Thymus (tissue), 11 donors: ENCODE data around the gene KLF13. TPM values are rescaled to one million over a fixed set of nuclear protein-coding genes. Genes with fewer than 3 reads are reported as not detected.

ENCODE experiments used
- DNase-seq, 9 donors: peaks; one replicate each; pipeline ENCODE4 v3.0.0-alpha.2; 2013; ENCODE audit warnings: low spot score in 9 of 9, low read depth in 6 of 9, missing footprints in 1 of 9
- H3K27ac ChIP-seq, 2 donors: one replicate each; pipeline ENCODE4 v1.5.1; 2013; ENCODE audit warnings: control low read depth in 1 of 2, low read depth in 1 of 2, low read length in 1 of 2, mild to moderate bottlenecking in 1 of 2, moderate library complexity in 1 of 2
- H3K27me3 ChIP-seq, 2 donors: one replicate each; pipeline ENCODE4 v1.5.1; 2013; ENCODE audit warnings: low read length in 1 of 2; ENCODE audit not compliant: control insufficient read depth in 2 of 2, insufficient read depth in 1 of 2
- H3K36me3 ChIP-seq, 2 donors: one replicate each; pipeline ENCODE4 v1.5.1; 2013; ENCODE audit warnings: low read length in 1 of 2, mild to moderate bottlenecking in 1 of 2, moderate library complexity in 1 of 2; ENCODE audit not compliant: control insufficient read depth in 2 of 2, insufficient read depth in 2 of 2
- H3K4me1 ChIP-seq, 2 donors: one replicate each; pipeline ENCODE4 v1.5.1; 2013; ENCODE audit warnings: low read length in 2 of 2; ENCODE audit not compliant: control insufficient read depth in 2 of 2, insufficient read depth in 2 of 2
- H3K4me3 ChIP-seq, 2 donors: one replicate each; pipeline ENCODE4 v1.5.1; 2013; ENCODE audit warnings: low read length in 2 of 2, control low read depth in 1 of 2, mild to moderate bottlenecking in 1 of 2
- H3K9me3 ChIP-seq, 2 donors: one replicate each; pipeline ENCODE4 v1.5.1; 2013; ENCODE audit warnings: low read length in 1 of 2, mild to moderate bottlenecking in 1 of 2; ENCODE audit not compliant: control insufficient read depth in 2 of 2, insufficient read depth in 1 of 2
- WGBS: extraction: QIAGEN DNeasy Blood & Tissue Kit; methylation state at CpG from one replicate; pipeline ENCODE4 v1.1.7; 2013; 5-methylcytosine and 5-hydroxymethylcytosine counted together
- polyA plus RNA-seq: library from polyadenylated mRNA; stranded (reverse); fragments of 200-250 nt; gene quantifications from one replicate; pipeline ENCODE4 v1.2.3, GENCODE V29; 2013
- total RNA-seq: library from RNA; stranded (reverse); fragments of 120-200 nt; gene quantifications from one replicate; pipeline ENCODE4 v1.2.4, GENCODE V29; 2013
- donor health status: healthy.

KLF13 gene
- total and polyA plus RNA-seq, 2 donors = 107 to 158 TPM

GRCh38 chr15:31338879-31339557 lies 12.4 kb downstream of the KLF13 start:
- no peak for DNase-seq
- peak overlapping the region in 1 of 2 donors; percentile 8 for H3K4me3 ChIP-seq

GRCh38 chr15:31339558-31339895 lies 12.9 kb downstream of the KLF13 start:
- WGBS = 83% methylated on average over 10 of the region's 10 CpGs
- H3K27me3 ChIP-seq = no peaks in the 10 kb centered on the region
- H3K4me1 ChIP-seq = peaks cover 94 to 100% of the 10 kb centered on the region in 2 donors
- no peak for DNase-seq
- H3K4me3 ChIP-seq = no peak overlapping the region
- peaks cover 47 to 85% of the 10 kb centered on the region in 2 donors for H3K36me3 ChIP-seq
- H3K9me3 ChIP-seq = no peaks in the 10 kb centered on the region
- H3K27ac ChIP-seq = peak overlapping the region; percentile 76 to 86

More at GRCh38 chr15:31338879-31339557, 12.4 kb downstream of the KLF13 start:
- H3K4me1 ChIP-seq = peaks cover 92 to 99% of the 10 kb centered on the region in 2 donors
- H3K9me3 ChIP-seq = no peaks in the 10 kb centered on the region
- peak overlapping the region; percentile 83 to 86 for H3K27ac ChIP-seq
- no peaks in the 10 kb centered on the region for H3K27me3 ChIP-seq
- WGBS = 73% methylated on average over 9 of the region's 9 CpGs
- peaks cover 47 to 85% of the 10 kb centered on the region in 2 donors for H3K36me3 ChIP-seq

- no peaks in the 10 kb centered on the region for H3K27me3 ChIP-seq
- peaks cover 94 to 100% of the 10 kb centered on the region in 2 donors for H3K4me1 ChIP-seq
- no peaks in the 10 kb centered on the region for H3K9me3 ChIP-seq
- 86% methylated on average over 5 of the region's 5 CpGs for WGBS
- DNase-seq = no peak
- peaks cover 46 to 81% of the 10 kb centered on the region in 2 donors for H3K36me3 ChIP-seq
- H3K27ac ChIP-seq = peak overlapping the region; percentile 76 to 86
- H3K4me3 ChIP-seq = no peak overlapping the region
Observed at GRCh38 chr15:31340047-31340446, 13.4 kb downstream of the KLF13 start.

GRCh38 chr15:31340592-31340991 lies 14.0 kb downstream of the KLF13 start:
- peak in 2 of 9 donors; percentile 66 to 76 for DNase-seq
- no peaks in the 10 kb centered on the region for H3K9me3 ChIP-seq
- peaks cover 50 to 81% of the 10 kb centered on the region in 2 donors for H3K36me3 ChIP-seq
- H3K4me1 ChIP-seq = peaks cover 96 to 100% of the 10 kb centered on the region in 2 donors
- no peak overlapping the region for H3K4me3 ChIP-seq
- 48% methylated on average over 7 of the region's 7 CpGs for WGBS
- H3K27ac ChIP-seq = peak overlapping the region; percentile 76 to 86
- H3K27me3 ChIP-seq = no peaks in the 10 kb centered on the region

- Histone ChIP-seq H3K9me3 (no peaks in the 10 kb centered on the region), H3K36me3 (peaks cover 50 to 80% of the 10 kb centered on the region in 2 donors), H3K27ac (peak overlapping the region; percentile 72 to 86), H3K4me1 (peaks cover 96 to 100% of the 10 kb centered on the region in 2 donors), H3K27me3 (no peaks in the 10 kb centered on the region), H3K4me3 (no peak overlapping the region)
- WGBS = 91% methylated on average over 4 of the region's 4 CpGs
- no peak for DNase-seq
Observed at GRCh38 chr15:31341071-31341470, 14.4 kb downstream of the KLF13 start.

GRCh38 chr15:31341496-31342195 lies 15.0 kb downstream of the KLF13 start:
- Histone ChIP-seq H3K9me3 (no peaks in the 10 kb centered on the region), H3K4me1 (peaks cover 96 to 100% of the 10 kb centered on the region in 2 donors), H3K27me3 (no peaks in the 10 kb centered on the region), H3K4me3 (no peak overlapping the region), H3K36me3 (peaks cover 50 to 77% of the 10 kb centered on the region in 2 donors), H3K27ac (peak overlapping the region; percentile 1 to 86)
- 82% methylated on average over 4 of the region's 4 CpGs for WGBS
- DNase-seq = no peak

GRCh38 chr15:31342381-31342780 lies 15.7 kb downstream of the KLF13 start:
- 94% methylated on average over 11 of the region's 11 CpGs for WGBS
- peaks cover 95 to 100% of the 10 kb centered on the region in 2 donors for H3K4me1 ChIP-seq
- peak overlapping the region in 1 of 2 donors; percentile 5 for H3K4me3 ChIP-seq
- no peaks in the 10 kb centered on the region for H3K27me3 ChIP-seq
- no peak for DNase-seq
- peak overlapping the region; percentile 33 to 86 for H3K27ac ChIP-seq
- no peaks in the 10 kb centered on the region for H3K9me3 ChIP-seq
- H3K36me3 ChIP-seq = peaks cover 52 to 77% of the 10 kb centered on the region in 2 donors

GRCh38 chr15:31342781-31343626 lies 16.4 kb downstream of the KLF13 start:
- 71% methylated on average over 22 of the region's 22 CpGs for WGBS
- DNase-seq = no peak

More at GRCh38 chr15:31342781-31343626, 16.4 kb downstream of the KLF13 start:
- Histone ChIP-seq H3K4me1 (peaks cover 95 to 100% of the 10 kb centered on the region in 2 donors), H3K27me3 (no peaks in the 10 kb centered on the region), H3K36me3 (peaks cover 52 to 77% of the 10 kb centered on the region in 2 donors), H3K27ac (peak overlapping the region; percentile 22 to 86), H3K9me3 (no peaks in the 10 kb centered on the region), H3K4me3 (peak overlapping the region in 1 of 2 donors; percentile 5)
